Measurements from ENCODE around the gene GALNTL6.

GALNTL6 gene

DNA sequence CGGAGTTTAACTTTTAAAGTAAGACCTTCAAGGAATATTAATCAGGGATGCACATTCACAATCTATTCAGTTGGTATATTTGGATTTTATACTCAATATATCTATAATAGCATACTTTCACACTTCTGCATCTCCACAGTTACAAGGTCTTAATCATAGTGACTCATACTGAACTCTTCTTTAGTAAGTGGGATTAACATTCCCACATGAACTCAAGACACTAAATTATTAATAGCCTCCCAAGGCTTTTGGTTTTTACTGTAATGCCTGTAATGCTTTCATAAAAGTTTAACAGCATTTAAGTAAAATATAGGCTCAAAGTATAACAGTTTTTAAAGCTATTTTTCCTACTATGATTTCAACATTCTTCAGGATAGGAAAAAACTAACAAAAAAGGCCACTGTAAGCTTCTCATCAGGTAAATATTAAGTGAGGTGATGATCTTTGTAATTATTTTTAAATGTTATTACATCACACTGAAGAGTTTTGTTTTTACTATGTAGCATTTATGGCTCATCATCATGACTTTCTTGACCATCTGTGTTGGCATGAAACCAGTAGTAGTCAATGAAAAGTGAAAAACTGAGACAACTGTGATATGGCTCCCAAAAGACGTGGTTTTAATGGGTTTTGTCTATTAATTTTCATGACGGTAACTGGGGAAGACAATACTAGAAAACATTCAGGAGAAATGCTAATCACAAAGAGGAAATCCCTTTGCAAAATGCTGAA lies 1263.9 kb downstream of the GALNTL6 start:
- no peak for DNase-seq (ENCODE audit: low read depth)

DNA sequence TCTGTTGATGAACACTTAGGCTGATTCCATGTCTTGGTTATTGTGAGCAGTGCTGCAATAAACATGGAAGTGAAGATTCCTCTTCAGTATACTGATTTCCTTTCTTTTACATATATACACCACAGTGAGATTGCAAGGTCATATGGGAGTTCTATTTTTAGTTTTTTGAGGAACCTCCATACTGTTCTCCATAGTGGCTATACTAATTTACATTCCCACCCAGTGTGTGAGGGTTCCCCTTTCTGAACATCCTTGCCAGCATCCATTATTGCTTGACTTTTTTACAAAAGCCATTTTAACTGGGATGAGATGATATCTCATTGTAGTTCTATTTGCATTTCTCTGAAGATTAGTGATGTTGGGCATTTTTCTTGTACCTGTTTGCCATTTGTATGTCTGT lies 1274.9 kb downstream of the GALNTL6 start:
- DNase-seq (ENCODE audit: low read depth) = no peak

Measured in CMK (cell line).